Measurements from ENCODE around the gene TUT1. TPM values are rescaled to one million over a fixed set of nuclear protein-coding genes. Genes with fewer than 3 reads are reported as not detected.

Gene TUT1
- total RNA-seq, 1 donor from 2014 or later: 29.7 TPM

- no peak for DNase-seq
- H3K27me3 Mint-ChIP-seq (ENCODE audit: unreplicated experiment): peaks cover 2% of the 10 kb centered on the region
- TF ChIP-seq CTCF (IDR thresholded peaks at IDR 0.05; ENCODE audit: partially characterized antibody, unreplicated experiment): no peak
- no peak overlapping the region for H3K4me3 Mint-ChIP-seq (ENCODE audit: unreplicated experiment)
- peaks cover 16% of the 10 kb centered on the region for H3K4me1 Mint-ChIP-seq (ENCODE audit: low read depth, unreplicated experiment)
- H3K9me3 Mint-ChIP-seq (ENCODE audit: unreplicated experiment): no peaks in the 10 kb centered on the region
- no peak overlapping the region for H3K27ac Mint-ChIP-seq (ENCODE audit: unreplicated experiment)
- peaks cover 5% of the 10 kb centered on the region for H3K36me3 Mint-ChIP-seq (ENCODE audit: unreplicated experiment)
These were observed 32.1 kb downstream of the TUT1 start for GRCh38 chr11:62559204-62559603.

- no peaks in the 10 kb centered on the region for H3K9me3 Mint-ChIP-seq (ENCODE audit: unreplicated experiment)
- TF ChIP-seq CTCF (IDR thresholded peaks at IDR 0.05; ENCODE audit: partially characterized antibody, unreplicated experiment): no peak
- H3K36me3 Mint-ChIP-seq (ENCODE audit: unreplicated experiment): peaks cover 5% of the 10 kb centered on the region
These were observed 32.7 kb downstream of the TUT1 start for GRCh38 chr11:62558669-62559068.

DNA sequence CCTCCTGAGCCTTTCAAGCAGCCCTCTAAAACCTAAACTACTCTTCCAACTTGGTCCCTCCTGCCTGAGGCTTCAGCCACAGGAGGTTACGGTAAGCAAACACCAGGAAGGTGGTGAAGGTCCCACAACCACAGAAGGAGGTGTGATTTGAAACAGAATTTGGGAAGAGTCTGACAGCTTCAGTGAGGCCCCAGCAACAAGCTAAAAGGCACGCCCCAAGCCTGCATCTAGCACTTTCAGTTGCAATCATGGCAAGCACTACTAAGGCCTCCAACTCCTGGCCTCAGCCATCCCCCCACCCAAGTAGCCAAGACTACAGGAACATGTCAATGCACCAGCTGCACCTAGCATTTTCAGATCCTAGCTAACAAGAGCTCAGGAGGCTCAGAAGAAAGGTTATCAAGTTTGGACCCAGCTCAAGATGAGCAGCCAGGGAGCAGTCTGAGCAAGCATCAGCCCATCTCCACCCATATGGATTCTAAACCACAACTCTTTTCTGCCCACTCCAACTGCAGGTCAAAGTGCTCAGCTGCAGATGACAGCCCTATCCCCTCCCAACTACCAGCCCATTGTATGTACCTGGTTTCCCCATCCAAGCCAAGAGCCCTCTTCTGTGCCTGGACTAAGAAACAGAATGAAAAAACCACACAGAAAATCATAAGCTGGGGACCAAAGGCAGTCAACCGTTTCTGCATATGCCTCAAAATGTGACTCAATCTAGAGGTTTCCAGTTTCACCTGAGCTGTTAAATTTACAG, 34.3 kb downstream of the TUT1 start:
- Mint-ChIP-seq H3K36me3 (ENCODE audit: unreplicated experiment) (peaks cover 5% of the 10 kb centered on the region), H3K4me3 (ENCODE audit: unreplicated experiment) (no peak overlapping the region), H3K4me1 (ENCODE audit: low read depth, unreplicated experiment) (peaks cover 28% of the 10 kb centered on the region), H3K27ac (ENCODE audit: unreplicated experiment) (peak overlapping the region; percentile 53), H3K9me3 (ENCODE audit: unreplicated experiment) (no peaks in the 10 kb centered on the region), H3K27me3 (ENCODE audit: unreplicated experiment) (peaks cover 4% of the 10 kb centered on the region)
- no peak for TF ChIP-seq CTCF (IDR thresholded peaks at IDR 0.05; ENCODE audit: partially characterized antibody, unreplicated experiment)
- DNase-seq: no peak

More at GRCh38 chr11:62558669-62559068, 32.7 kb downstream of the TUT1 start:
- H3K4me3 Mint-ChIP-seq (ENCODE audit: unreplicated experiment): no peak overlapping the region
- H3K27me3 Mint-ChIP-seq (ENCODE audit: unreplicated experiment): peaks cover 4% of the 10 kb centered on the region
- peaks cover 18% of the 10 kb centered on the region for H3K4me1 Mint-ChIP-seq (ENCODE audit: low read depth, unreplicated experiment)
- no peak overlapping the region for H3K27ac Mint-ChIP-seq (ENCODE audit: unreplicated experiment)
- no peak for DNase-seq

- Mint-ChIP-seq H3K27ac (ENCODE audit: unreplicated experiment) (peak overlapping the region; percentile 53), H3K9me3 (ENCODE audit: unreplicated experiment) (no peaks in the 10 kb centered on the region), H3K4me3 (ENCODE audit: unreplicated experiment) (peak overlapping the region; percentile 30), H3K27me3 (ENCODE audit: unreplicated experiment) (peaks cover 4% of the 10 kb centered on the region), H3K4me1 (ENCODE audit: low read depth, unreplicated experiment) (peaks cover 33% of the 10 kb centered on the region), H3K36me3 (ENCODE audit: unreplicated experiment) (peaks cover 5% of the 10 kb centered on the region)
- DNase-seq: peak; percentile 65
- TF ChIP-seq CTCF (IDR thresholded peaks at IDR 0.05; ENCODE audit: partially characterized antibody, unreplicated experiment): no peak
These were observed 35.0 kb downstream of the TUT1 start for GRCh38 chr11:62556108-62556874.
